DOHH2 (cell line): Measurements from ENCODE around the gene CXorf66.

ENCODE experiments used
- H3F3A ChIP-seq: fragments of 200-600 bp; sonication (generic), shearing (Covaris generic); 2 replicates; pipeline ENCODE4 v1.6.0; 2016; ENCODE audit warnings: antibody characterized with exemption, mild to moderate bottlenecking; ENCODE audit not compliant: control insufficient read depth, insufficient read depth
- H3K27ac ChIP-seq: fragments of 200-600 bp; sonication (generic); 2 replicates; pipeline ENCODE4 v1.5.1; 2014; ENCODE audit warnings: low read depth, mild to moderate bottlenecking, low read length, moderate library complexity
- H3K27me3 ChIP-seq: fragments of 200-600 bp; sonication (generic); 2 replicates; pipeline ENCODE4 v1.6.1; 2014; ENCODE audit warnings: mild to moderate bottlenecking, low read length, mixed read lengths; ENCODE audit not compliant: control insufficient read depth
- H3K36me3 ChIP-seq: fragments of 200-600 bp; sonication (generic); 2 replicates; pipeline ENCODE4 v1.6.1; 2014; ENCODE audit warnings: mild to moderate bottlenecking, low read length, moderate library complexity, mixed read lengths; ENCODE audit not compliant: control insufficient read depth
- H3K4me1 ChIP-seq: fragments of 200-600 bp; sonication (generic); 2 replicates; pipeline ENCODE4 v1.6.1; 2014; ENCODE audit warnings: mild to moderate bottlenecking, low read length, mixed read lengths; ENCODE audit not compliant: control insufficient read depth
- H3K4me2 ChIP-seq: fragments of 200-600 bp; sonication (generic); 2 replicates; pipeline ENCODE4 v1.6.0; 2014; ENCODE audit warnings: mild to moderate bottlenecking, low read length, moderate library complexity
- H3K4me3 ChIP-seq: fragments of 200-600 bp; sonication (generic); 2 replicates; pipeline ENCODE4 v1.5.1; 2014; ENCODE audit warnings: mild to moderate bottlenecking, low read length, mixed read lengths
- H3K79me2 ChIP-seq: fragments of 200-600 bp; sonication (generic); 2 replicates; pipeline ENCODE4 v1.6.1; 2014; ENCODE audit warnings: mild to moderate bottlenecking, low read length, mixed read lengths; ENCODE audit not compliant: control insufficient read depth
- H3K9me2 ChIP-seq: fragments of 200-600 bp; sonication (generic); replicated peaks from 2 replicates; pipeline ENCODE4 v1.6.1; 2014; ENCODE audit warnings: mild to moderate bottlenecking, low read length, mixed read lengths; ENCODE audit not compliant: control insufficient read depth
- H3K9me3 ChIP-seq: fragments of 200-600 bp; sonication (generic); 2 replicates; pipeline ENCODE4 v1.6.1; 2014; ENCODE audit warnings: antibody characterized with exemption, low read length, mixed read lengths; ENCODE audit not compliant: control insufficient read depth, insufficient read depth
- H4K20me1 ChIP-seq: fragments of 200-600 bp; sonication (generic); 2 replicates; pipeline ENCODE4 v1.6.0; 2014; ENCODE audit warnings: low read depth, mild to moderate bottlenecking, antibody characterized with exemption, low read length, moderate library complexity; ENCODE audit not compliant: control insufficient read depth, insufficient read depth
- CTCF ChIP-seq: fragments of 200-600 bp; sonication (generic); IDR thresholded peaks from one replicate; pipeline ENCODE4 v1.5.1; 2014; ENCODE audit warnings: antibody characterized with exemption, mild to moderate bottlenecking, low read depth, low read length; ENCODE audit not compliant: poor library complexity, severe bottlenecking
- EZH2phosphoT487 ChIP-seq: fragments of 200-600 bp; sonication (generic); IDR thresholded peaks from 2 replicates; pipeline ENCODE4 v1.6.1; 2017; ENCODE audit warnings: borderline replicate concordance, mild to moderate bottlenecking, antibody characterized with exemption, low read length, moderate library complexity, mixed read lengths

CXorf66 gene

GRCh38 chrX:139972629-139973624, 7.6 kb upstream of the CXorf66 start:
- no peak overlapping the region for H3K4me2 ChIP-seq
- no peaks in the 10 kb centered on the region for H3K79me2 ChIP-seq
- no peaks in the 10 kb centered on the region for H3F3A ChIP-seq
- no peaks in the 10 kb centered on the region for H4K20me1 ChIP-seq
- no peaks in the 10 kb centered on the region for H3K4me1 ChIP-seq
- H3K4me3 ChIP-seq, result no peak overlapping the region
- TF ChIP-seq CTCF (no peak), EZH2phosphoT487 (no peak)
- no peaks in the 10 kb centered on the region for H3K27me3 ChIP-seq
- no peaks in the 10 kb centered on the region for H3K9me3 ChIP-seq
- H3K27ac ChIP-seq, result no peak overlapping the region
- no peaks in the 10 kb centered on the region for H3K36me3 ChIP-seq
- no peaks in the 10 kb centered on the region for H3K9me2 ChIP-seq

- no peaks in the 10 kb centered on the region for H3K9me3 ChIP-seq
- no peaks in the 10 kb centered on the region for H3K36me3 ChIP-seq
- no peaks in the 10 kb centered on the region for H3K79me2 ChIP-seq
- H3K27me3 ChIP-seq, result no peaks in the 10 kb centered on the region
- H3F3A ChIP-seq, result no peaks in the 10 kb centered on the region
- no peaks in the 10 kb centered on the region for H3K4me1 ChIP-seq
- H3K4me3 ChIP-seq, result no peak overlapping the region
- no peak overlapping the region for H3K27ac ChIP-seq
- no peak overlapping the region for H3K4me2 ChIP-seq
- no peaks in the 10 kb centered on the region for H3K9me2 ChIP-seq
- TF ChIP-seq CTCF (no peak), EZH2phosphoT487 (no peak)
- no peaks in the 10 kb centered on the region for H4K20me1 ChIP-seq
Observed at GRCh38 chrX:139972113-139972512, 6.8 kb upstream of the CXorf66 start.

DNA sequence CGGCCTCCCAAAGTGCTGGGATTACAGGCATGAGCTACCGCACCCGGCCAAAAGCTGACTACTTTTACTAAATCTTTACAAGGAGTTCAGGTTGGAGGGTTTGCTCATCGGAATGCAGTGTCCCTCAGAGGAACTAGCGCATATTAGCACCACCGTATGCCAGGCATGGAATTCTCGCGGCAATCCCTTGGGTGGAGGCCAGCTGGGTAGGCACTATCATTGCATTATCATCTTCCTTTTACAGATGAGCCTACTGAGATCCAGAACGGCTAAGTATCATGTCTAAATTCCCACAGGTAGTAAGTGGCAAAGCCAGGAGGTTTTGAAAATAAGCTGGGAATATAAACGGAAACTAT, 6.1 kb upstream of the CXorf66 start:
- Histone ChIP-seq H3K9me3 (no peaks in the 10 kb centered on the region), H3K36me3 (no peaks in the 10 kb centered on the region), H3F3A (no peaks in the 10 kb centered on the region), H3K9me2 (no peaks in the 10 kb centered on the region), H3K4me3 (no peak overlapping the region), H3K27ac (no peak overlapping the region), H3K79me2 (no peaks in the 10 kb centered on the region), H3K4me2 (no peak overlapping the region), H4K20me1 (no peaks in the 10 kb centered on the region), H3K27me3 (no peaks in the 10 kb centered on the region), H3K4me1 (no peaks in the 10 kb centered on the region)
- TF ChIP-seq CTCF (no peak), EZH2phosphoT487 (no peak)
